Measurements from ENCODE around the gene TRIM56.

Gene TRIM56

DNA sequence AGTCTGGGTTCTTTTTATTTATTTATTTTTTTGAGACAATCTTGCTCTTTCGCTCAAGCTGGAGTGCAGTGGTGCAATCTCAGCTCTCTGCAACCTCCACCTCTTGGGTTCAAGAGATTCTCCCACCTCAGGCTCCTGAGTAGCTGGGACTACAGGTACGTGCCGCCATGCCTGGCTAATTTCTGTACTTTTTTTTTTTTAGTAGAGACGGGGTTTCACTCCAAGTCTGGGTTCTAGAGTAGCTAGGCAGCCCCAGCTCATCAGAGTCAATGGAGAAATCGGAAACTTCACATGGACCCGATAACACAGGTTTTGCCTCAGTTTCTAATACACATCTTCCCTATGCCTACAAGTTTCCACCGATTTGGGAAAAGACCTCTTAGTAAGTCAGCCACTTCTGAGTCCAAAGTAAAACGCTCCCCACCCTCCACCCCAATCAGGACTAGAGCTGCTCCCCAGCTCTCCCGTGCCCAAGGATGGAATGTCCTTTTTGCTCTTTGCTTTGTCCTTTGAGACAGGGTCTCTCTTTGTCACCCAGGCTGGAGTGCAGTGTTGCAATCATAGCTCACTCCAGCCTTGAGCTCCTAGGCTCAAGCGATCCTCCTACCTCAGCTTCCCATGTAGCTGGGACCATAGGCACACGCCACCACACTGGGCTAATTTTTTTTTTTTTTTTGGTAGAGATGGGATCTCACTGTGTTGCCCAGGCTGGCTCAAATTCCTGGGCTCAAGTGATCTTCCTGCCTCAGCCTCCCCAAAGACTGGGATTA is 37.8 kb downstream of the TRIM56 start:
- no peak overlapping the region for H2AFZ ChIP-seq (ENCODE audit: low read depth)
- H3K36me3 ChIP-seq (ENCODE audit: insufficient read depth): no peaks in the 10 kb centered on the region
- H3K79me2 ChIP-seq (ENCODE audit: insufficient read depth, low read depth): no peaks in the 10 kb centered on the region
- TF ChIP-seq, protein P1, sequence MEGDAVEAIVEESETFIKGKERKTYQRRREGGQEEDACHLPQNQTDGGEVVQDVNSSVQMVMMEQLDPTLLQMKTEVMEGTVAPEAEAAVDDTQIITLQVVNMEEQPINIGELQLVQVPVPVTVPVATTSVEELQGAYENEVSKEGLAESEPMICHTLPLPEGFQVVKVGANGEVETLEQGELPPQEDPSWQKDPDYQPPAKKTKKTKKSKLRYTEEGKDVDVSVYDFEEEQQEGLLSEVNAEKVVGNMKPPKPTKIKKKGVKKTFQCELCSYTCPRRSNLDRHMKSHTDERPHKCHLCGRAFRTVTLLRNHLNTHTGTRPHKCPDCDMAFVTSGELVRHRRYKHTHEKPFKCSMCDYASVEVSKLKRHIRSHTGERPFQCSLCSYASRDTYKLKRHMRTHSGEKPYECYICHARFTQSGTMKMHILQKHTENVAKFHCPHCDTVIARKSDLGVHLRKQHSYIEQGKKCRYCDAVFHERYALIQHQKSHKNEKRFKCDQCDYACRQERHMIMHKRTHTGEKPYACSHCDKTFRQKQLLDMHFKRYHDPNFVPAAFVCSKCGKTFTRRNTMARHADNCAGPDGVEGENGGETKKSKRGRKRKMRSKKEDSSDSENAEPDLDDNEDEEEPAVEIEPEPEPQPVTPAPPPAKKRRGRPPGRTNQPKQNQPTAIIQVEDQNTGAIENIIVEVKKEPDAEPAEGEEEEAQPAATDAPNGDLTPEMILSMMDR (conservative IDR thresholded peaks at IDR 0.05; ENCODE audit: low read depth, low read length): no peak
- no peak overlapping the region for H3K4me3 ChIP-seq (IDR thresholded peaks at IDR 0.05; ENCODE audit: insufficient read depth, low read depth, low read length)
- H3K4me1 ChIP-seq (ENCODE audit: low read depth, poor library complexity, severe bottlenecking): peaks cover 12% of the 10 kb centered on the region
- peaks cover 100% of the 10 kb centered on the region for H3K27me3 ChIP-seq (ENCODE audit: insufficient read depth, low read depth)
- H3K4me2 ChIP-seq: no peak overlapping the region
- H4K20me1 ChIP-seq (ENCODE audit: insufficient read depth): 0 out of 2 replicates have a peak, but pooled peaks cover 4% of the 10 kb centered on the region
- no peak overlapping the region for H3K9ac ChIP-seq
- no peak overlapping the region for H3K27ac ChIP-seq

DNA sequence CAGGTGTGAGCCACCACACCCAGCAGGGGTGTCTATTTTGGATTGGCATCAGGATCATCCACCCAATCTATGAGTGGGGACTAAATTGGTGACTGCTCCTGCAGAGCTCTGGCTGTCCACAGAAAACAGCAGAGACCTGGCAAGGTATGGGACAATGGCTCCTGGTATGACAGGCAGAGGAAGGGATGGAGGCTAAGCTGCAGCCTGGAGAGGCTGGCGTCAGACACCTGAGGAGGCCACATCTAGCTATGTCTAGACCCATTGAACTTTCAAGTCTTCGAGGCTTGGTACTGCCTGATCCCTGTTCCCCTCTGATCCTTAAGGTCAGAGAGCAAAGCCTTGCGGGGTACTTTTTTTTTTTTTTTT is 38.4 kb downstream of the TRIM56 start:
- H3K36me3 ChIP-seq (ENCODE audit: insufficient read depth): no peaks in the 10 kb centered on the region
- H3K27ac ChIP-seq: no peak overlapping the region
- H2AFZ ChIP-seq (ENCODE audit: low read depth): no peak overlapping the region
- no peak overlapping the region for H3K4me2 ChIP-seq
- no peak overlapping the region for H3K9ac ChIP-seq
- H3K4me3 ChIP-seq (IDR thresholded peaks at IDR 0.05; ENCODE audit: insufficient read depth, low read depth, low read length): no peak overlapping the region
- no peaks in the 10 kb centered on the region for H3K79me2 ChIP-seq (ENCODE audit: insufficient read depth, low read depth)
- H3K4me1 ChIP-seq (ENCODE audit: low read depth, poor library complexity, severe bottlenecking): peaks cover 17% of the 10 kb centered on the region
- TF ChIP-seq, protein P1 (conservative IDR thresholded peaks at IDR 0.05; ENCODE audit: low read depth, low read length): no peak
- H3K27me3 ChIP-seq (ENCODE audit: insufficient read depth, low read depth): peaks cover 100% of the 10 kb centered on the region
- 0 out of 2 replicates have a peak, but pooled peaks cover 4% of the 10 kb centered on the region for H4K20me1 ChIP-seq (ENCODE audit: insufficient read depth)

DNA sequence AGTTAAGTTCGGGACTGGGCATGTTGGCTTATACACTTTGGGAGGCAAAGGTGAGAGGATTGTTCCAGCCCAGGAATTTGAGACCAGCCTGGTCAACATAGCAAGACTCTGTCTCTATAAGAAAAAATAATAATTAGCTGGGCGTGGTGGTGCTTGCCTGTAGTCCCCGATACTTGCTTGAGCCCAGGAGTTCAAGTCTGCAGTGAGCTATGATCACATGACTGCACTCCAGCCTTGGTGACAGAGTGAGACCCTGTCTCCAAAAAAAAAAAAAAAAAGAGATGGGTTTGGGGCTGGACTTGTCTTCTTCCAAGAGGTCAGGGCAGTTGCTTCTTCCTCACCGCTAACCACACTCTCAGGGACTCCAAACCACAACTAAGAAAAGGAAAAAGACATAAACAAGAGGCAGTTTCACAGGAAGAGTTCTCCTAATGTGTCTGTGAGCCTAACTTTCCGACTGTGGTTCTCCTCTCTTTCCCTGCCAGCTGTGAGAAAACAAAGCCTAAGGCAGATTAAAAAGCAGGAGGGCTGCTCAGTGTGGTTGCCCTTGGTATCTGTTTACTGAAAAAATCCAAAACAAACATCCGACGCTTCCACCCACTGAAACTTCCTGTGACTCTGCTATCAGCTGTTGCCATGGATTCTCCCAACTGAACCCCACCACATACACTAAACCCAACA is 39.2 kb downstream of the TRIM56 start:
- Histone ChIP-seq H2AFZ (ENCODE audit: low read depth) (no peak overlapping the region), H3K27ac (no peak overlapping the region), H3K79me2 (ENCODE audit: insufficient read depth, low read depth) (no peaks in the 10 kb centered on the region), H4K20me1 (ENCODE audit: insufficient read depth) (0 out of 2 replicates have a peak, but pooled peaks cover 4% of the 10 kb centered on the region), H3K36me3 (ENCODE audit: insufficient read depth) (no peaks in the 10 kb centered on the region), H3K4me3 (IDR thresholded peaks at IDR 0.05; ENCODE audit: insufficient read depth, low read depth, low read length) (no peak overlapping the region), H3K27me3 (ENCODE audit: insufficient read depth, low read depth) (peaks cover 99% of the 10 kb centered on the region), H3K9ac (no peak overlapping the region), H3K4me1 (ENCODE audit: low read depth, poor library complexity, severe bottlenecking) (peaks cover 17% of the 10 kb centered on the region), H3K4me2 (peak overlapping the region; percentile 13; the same call in 1 of the 2 replicates)
- TF ChIP-seq, protein P1 (conservative IDR thresholded peaks at IDR 0.05; ENCODE audit: low read depth, low read length): no peak

DNA sequence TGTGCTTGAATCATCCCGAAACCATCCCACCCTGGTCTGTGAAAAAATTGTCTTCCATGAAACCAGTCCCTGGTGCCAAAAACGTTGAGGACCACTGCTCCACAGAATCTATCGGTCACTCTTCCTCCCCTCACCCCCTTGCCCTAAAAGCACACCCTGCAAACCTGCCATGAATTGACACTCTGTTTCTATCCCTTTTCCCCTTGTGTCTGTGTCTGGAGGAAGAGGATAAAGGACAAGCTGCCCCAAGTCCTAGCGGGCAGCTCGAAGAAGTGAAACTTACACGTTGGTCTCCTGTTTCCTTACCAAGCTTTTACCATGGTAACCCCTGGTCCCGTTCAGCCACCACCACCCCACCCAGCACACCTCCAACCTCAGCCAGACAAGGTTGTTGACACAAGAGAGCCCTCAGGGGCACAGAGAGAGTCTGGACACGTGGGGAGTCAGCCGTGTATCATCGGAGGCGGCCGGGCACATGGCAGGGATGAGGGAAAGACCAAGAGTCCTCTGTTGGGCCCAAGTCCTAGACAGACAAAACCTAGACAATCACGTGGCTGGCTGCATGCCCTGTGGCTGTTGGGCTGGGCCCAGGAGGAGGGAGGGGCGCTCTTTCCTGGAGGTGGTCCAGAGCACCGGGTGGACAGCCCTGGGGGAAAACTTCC is 40.8 kb downstream of the TRIM56 start:
- 0 out of 2 replicates have a peak, but pooled peaks cover 4% of the 10 kb centered on the region for H4K20me1 ChIP-seq (ENCODE audit: insufficient read depth)
- TF ChIP-seq, protein P1 (conservative IDR thresholded peaks at IDR 0.05; ENCODE audit: low read depth, low read length): no peak
- H3K4me3 ChIP-seq (IDR thresholded peaks at IDR 0.05; ENCODE audit: insufficient read depth, low read depth, low read length): no peak overlapping the region
- H3K4me1 ChIP-seq (ENCODE audit: low read depth, poor library complexity, severe bottlenecking): peaks cover 17% of the 10 kb centered on the region
- H2AFZ ChIP-seq (ENCODE audit: low read depth): no peak overlapping the region
- H3K9ac ChIP-seq: no peak overlapping the region
- no peak overlapping the region for H3K4me2 ChIP-seq
- peaks cover 99% of the 10 kb centered on the region for H3K27me3 ChIP-seq (ENCODE audit: insufficient read depth, low read depth)
- H3K36me3 ChIP-seq (ENCODE audit: insufficient read depth): no peaks in the 10 kb centered on the region
- H3K27ac ChIP-seq: no peak overlapping the region
- no peaks in the 10 kb centered on the region for H3K79me2 ChIP-seq (ENCODE audit: insufficient read depth, low read depth)

Data from KMS-11 (cell line).